Fibroblast of the aortic adventitia (primary cell): ENCODE results near the gene SARM1. TPM values are rescaled to one million over a fixed set of nuclear protein-coding genes. Genes with fewer than 3 reads are reported as not detected.
"Not testable (repeated sequence)": the region's sequence is repeated elsewhere in the genome, so short reads cannot be mapped to it uniquely, and the experiment has no call there.

Source experiments
- DNase-seq: peaks from one replicate; pipeline ENCODE4 v3.0.0-alpha.2; 2010; ENCODE audit warnings: low read depth
- H3K4me3 ChIP-seq: 2 replicates; pipeline ENCODE4 v1.5.1; 2011; ENCODE audit warnings: low read depth, mild to moderate bottlenecking, control low read depth, low read length, moderate library complexity
- CTCF ChIP-seq: IDR thresholded peaks from 2 replicates; pipeline ENCODE4 v1.5.1; 2011; ENCODE audit warnings: mild to moderate bottlenecking, low read length, control low read depth, inconsistent platforms; ENCODE audit not compliant: insufficient read depth
- total RNA-seq: library from RNA; depleted of rRNA; stranded (reverse); fragments of >200 nt; gene quantifications from 2 replicates; pipeline ENCODE4 v1.2.3, GENCODE V29; 2012; ENCODE audit warnings: low replicate concordance

The SARM1 gene
- total RNA-seq, 1 donor, result 9.0 TPM

GRCh38 chr17:28427371-28427770, 55.9 kb downstream of the SARM1 start:
- DNase-seq, result no peak
- TF ChIP-seq CTCF, result no peak
- H3K4me3 ChIP-seq, result no peak overlapping the region

GRCh38 chr17:28427982-28428381, 56.5 kb downstream of the SARM1 start:
- not testable (repeated sequence) for DNase-seq

GRCh38 chr17:28433721-28434120, 62.2 kb downstream of the SARM1 start:
- no peak overlapping the region for H3K4me3 ChIP-seq
- TF ChIP-seq CTCF, result no peak
- DNase-seq, result no peak

More at GRCh38 chr17:28427982-28428381, 56.5 kb downstream of the SARM1 start:
- not testable (repeated sequence) for H3K4me3 ChIP-seq

GRCh38 chr17:28434326-28434725, 62.8 kb downstream of the SARM1 start:
- not testable (repeated sequence) for DNase-seq, H3K4me3 ChIP-seq

- H3K4me3 ChIP-seq, result no peak overlapping the region
- DNase-seq, result no peak
- no peak for TF ChIP-seq CTCF
These were observed 72.6 kb downstream of the SARM1 start for GRCh38 chr17:28443901-28444638.

GRCh38 chr17:28446716-28447395, 75.4 kb downstream of the SARM1 start:
- no peak for TF ChIP-seq CTCF
- no peak overlapping the region for H3K4me3 ChIP-seq
- DNase-seq, result no peak

GRCh38 chr17:28447396-28447760, 75.9 kb downstream of the SARM1 start:
- TF ChIP-seq CTCF, result no peak
- H3K4me3 ChIP-seq, result no peak overlapping the region
- no peak for DNase-seq

GRCh38 chr17:28449859-28450258, 78.4 kb downstream of the SARM1 start:
- no peak for TF ChIP-seq CTCF
- no peak for DNase-seq
- no peak overlapping the region for H3K4me3 ChIP-seq
